NCI-H187 (cell line): ENCODE results near the gene LARP4.
"Not testable (repeated sequence)": the region's sequence is repeated elsewhere in the genome, so short reads cannot be mapped to it uniquely, and the experiment has no call there.

Source experiments
- DNase-seq, 2 experiments: peaks; one replicate each; lab custom pipeline; 2025; lab: John Stamatoyannopoulos, UW

The LARP4 gene

DNA sequence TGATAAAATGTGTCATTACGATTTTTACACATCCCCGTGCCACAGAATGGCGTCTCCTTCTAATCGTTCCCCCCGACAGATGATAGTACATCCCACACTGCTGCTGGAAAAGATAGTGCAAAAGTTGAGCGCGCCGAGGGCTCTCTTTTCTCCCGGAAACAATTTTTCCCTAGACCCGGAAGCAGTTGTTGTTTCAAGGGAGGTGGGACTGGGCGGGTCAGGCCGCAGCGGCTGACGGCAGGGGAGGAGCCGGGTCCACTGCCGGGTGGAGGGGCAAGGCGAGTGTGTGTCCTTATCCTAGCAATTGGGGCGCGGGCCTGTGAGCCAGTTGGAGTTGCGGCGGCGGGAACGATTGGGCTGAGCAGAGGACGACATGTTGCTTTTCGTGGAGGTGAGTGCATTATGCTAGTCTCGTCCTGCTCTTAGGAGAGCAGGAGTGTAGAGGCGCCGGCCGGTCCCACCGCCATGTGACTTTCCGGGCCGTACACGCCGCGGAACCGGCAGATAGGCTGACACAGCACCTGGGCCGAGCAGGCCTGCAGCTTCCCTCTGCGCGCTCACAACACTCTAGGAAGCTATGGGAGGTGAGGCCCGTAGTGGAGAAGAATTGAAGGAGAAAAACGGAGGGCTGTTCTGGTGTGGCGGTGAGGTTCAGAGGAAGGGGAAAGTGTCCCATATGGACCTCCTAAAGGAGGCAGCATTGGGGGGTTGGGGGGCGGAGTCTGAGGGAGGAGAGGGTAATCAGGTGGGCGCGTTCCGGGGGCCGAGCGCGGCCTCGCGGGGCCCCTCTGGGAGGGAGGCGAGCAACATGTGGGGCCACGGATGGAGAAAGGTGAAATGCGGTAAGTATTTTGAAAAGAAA, at the start of gene LARP4:
Gene LARP4, plus strand, starts transcription at position 248 of the 862 bp plus-strand sequence. Its CDS starts 126 bp downstream, at position 374.
- peak; percentile 91 to 93 for DNase-seq

DNA sequence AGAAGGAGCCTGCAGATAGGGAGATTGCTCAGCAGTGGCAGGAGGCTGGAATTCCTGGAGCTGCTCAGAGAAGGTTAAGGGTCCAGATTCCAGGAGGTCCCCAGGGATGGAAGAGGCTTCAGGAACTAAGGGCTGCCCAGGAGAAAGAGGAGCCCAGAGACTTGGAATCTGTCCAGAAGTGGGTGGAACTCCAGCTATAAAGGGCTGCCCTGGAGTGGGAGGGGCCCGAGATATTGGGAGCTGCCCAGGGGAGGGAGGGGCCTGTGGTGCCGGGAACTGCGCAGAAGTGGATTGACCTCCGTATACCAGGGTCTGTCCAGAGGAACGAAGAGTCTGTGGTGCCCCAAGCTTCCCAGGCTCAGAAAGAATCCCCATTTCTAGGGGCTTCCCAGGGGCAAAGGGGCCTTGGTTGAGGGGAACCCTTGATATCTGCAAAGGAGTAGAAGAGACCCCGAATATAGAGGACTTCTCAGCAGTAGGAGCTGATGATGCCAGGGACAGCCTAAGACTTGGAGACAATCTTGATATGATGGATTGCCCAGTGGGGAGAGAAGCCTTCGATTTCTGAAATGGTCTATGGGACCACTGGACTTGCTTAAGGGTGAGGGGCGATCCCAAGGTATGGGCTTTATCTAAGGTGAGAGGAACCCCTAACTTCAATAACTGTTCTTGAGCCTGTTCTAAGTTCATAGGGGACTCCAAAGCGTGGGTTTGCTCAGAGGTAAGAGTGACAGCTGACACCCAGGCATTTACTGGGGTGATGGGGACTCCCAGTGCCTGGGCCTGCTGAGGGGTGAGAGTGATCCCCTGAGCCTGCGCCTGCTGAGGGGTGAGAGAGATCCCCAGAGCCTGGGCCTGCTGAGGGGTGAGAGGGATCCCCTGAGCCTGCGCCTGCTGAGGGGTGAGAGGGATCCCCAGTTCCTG, 49.3 kb upstream of the LARP4 start:
- DNase-seq: no peak

DNA sequence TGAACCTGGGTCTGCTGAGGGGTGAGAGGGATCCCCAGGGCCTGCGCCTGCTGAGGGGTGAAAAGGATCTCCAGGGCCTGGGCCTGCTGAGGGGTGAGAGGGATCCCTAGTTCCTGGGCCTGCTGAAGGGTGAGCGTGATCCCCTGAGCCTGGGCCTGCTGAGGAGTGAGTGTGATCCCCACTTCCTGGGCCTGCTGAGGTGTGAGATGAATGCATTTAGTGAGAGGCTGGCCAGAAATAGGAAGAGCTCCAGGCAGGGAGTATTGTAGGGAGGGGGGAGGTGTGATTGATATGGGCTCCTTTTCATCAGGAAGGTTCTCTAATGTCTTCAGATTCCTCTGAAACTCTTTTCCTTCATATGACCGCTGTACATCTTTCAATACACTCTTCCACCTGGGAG, 47.3 kb upstream of the LARP4 start:
- no peak for DNase-seq

DNA sequence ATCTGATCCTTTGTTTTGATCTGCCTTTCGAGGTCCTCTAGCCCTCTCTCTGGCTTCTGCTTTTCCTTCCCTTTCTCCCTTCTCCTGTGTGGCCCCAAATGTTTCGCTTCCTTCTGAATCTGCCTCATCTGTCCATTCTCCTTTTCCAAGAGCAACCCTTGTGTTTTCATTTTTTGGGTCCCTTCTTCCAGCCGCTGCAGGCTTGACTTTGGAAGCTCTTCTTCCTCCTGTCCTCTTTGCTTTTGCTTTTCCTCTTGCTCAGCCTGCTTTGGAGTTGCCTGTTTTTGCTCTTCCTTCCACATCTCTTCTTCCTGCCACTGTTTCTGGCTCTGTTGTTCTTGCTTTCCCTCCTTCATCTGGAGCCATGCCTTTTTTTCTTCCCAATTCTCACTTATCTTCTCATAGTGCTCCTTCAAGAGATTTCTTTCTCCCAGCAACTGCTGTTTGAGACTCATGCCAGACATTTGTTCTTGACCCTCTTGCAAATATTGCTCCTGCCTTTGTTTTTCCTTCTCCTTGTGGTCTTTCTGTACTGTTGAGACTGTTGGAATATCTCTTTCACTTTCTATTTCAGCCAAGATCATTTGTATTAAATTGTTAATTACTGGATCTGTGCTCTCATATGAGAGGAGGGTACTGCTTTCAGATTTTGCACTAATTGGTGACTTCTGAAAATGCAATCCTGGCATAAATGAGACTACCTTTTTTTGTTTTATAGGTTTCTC, 46.7 kb upstream of the LARP4 start:
- DNase-seq: no peak

DNA sequence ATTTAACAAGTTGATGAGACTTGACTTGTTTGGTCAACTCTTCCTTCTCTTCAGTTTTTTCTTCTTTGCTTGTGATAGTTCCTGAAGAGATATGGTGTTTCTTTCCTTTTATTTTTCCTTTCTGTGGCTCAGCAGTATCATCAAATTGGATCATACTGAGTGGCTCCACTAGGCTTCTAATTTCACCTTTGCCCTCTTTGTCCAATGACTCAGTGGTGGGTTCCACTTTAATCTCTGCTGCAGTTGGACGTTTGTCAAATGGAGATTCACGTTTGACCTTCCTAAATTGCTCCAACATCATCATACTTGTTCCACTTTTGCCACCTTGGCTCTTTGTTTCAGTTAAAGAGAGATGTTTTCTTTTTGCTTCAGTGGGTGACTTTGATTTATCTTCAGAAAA, 45.8 kb upstream of the LARP4 start:
- DNase-seq: no peak

DNA sequence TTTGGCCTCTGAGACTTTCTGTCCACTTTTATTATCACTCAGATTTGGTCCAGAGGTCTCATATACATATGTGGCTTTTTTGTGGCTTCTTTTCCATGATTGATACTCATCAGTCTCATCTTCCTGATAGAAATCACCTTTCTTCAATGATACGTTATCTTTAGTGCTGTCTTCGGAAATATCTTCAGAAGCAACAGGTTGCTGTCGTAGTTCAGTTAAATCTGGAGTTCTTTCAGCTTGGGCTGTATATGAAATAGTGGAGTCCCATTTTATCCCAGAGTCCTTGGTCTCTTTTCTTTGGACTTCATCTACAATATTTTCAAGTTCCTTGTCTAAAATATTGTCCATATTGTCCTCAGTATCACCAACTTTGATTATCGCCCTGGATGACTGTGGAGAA, 45.3 kb upstream of the LARP4 start:
- DNase-seq: no peak

DNA sequence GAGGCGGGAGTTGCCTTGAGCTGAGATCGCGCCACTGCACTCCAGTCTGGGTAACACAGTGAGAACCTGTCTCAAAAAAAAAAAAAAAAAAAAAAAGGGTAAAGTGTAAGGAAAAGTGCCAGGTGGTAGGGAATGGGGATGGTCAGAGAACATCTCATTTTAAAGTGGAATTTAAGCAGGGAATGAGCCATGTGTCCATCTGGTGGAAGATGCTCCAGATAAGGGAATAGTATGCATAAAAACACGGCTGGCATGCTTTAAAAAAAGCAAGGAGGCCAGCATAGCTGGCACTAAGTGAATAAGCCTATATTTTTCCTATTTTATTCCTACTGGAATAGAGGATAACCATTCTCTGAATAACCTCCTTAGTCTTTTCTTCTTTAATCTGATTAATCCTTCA, 38.0 kb upstream of the LARP4 start:
- no peak for DNase-seq

DNA sequence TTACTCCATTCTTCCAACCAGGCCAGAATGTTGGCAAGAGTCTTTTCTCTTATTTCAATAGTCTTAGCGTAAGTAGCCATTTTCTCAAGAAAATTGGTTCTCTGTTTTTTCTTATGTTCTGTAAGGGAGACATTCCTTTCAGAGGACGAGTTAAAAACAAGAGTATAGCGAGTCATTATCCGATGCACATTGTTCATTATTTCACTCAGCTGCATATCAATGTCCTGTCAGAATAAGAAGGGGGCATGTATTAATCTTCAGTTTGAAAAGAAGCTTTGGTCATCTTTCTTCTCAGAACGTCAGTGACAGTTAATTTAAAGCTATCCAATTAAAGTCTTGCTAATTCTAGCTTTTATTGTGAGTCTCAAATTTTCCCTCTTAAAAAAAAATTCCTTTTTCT, 37.5 kb upstream of the LARP4 start:
- DNase-seq: no peak

DNA sequence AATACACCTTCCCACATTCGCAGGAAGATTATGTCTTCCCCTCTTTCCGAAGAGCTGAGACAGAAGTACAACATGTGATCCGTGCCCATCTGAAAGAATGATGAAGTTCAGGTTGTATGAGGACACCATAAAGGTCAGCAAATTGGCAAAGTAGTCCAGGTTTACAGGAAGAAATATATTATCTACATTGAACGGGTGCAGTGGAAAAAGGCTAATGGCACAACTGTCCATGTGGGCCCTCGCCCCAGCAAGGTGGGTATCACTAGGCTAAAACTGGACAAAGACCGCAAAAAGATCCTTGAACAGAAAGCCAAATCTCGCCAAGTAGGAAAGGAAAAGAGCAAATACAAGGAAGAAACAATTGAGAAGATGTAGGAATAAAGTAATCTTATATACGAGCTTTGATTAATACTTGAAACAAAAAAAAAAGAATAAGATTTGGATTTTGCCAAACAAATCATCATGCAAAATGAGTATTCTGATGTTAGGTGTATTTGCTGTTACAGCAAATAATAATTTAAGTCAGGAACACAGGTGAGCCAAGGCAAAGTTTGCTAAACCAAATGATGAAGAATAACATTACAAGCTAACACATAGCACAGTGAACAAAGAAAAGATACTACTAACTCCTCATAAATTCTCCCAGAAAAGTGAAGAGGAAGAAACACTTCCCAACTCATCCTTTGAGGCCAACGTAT, 34.8 kb upstream of the LARP4 start:
- no peak for DNase-seq

DNA sequence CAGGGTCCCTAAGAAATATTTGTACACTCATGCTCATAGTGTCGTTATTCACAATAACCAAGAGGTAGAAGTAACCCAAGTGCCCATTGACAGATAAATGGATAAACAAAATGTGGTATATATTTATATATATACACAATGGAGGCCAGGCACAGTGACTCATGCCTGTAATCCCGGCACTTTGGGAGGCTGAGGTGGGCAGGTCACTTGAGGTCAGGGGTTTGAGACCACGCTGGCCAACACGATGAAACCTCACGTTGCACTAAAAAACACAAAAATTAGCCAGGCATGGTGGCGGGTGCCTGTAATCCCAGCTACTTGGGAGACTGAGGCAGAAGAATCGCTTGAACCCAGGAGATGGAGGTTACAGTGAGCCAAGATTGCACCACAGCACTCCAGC, 30.0 kb upstream of the LARP4 start:
- not testable (repeated sequence) for DNase-seq

DNA sequence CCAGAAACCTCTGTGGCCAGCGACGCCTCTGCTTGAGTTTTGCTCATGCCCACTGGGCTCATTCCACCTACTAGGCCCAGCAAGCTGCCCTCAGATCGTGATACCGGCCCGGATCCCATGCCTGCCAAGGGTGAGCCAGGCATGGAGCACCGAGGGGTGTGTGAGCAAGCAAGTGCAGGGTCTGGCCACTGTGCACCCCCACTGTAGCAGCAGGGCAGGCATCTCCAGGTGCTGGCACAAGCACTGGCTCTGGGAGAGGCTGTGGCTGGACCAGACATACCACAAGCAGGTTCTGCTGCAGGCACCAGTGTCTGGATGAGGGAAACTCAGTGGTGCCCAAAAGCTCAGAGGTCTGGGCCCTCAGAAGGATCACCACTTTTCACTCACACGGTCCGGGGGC, 24.9 kb upstream of the LARP4 start:
- DNase-seq: no peak

DNA sequence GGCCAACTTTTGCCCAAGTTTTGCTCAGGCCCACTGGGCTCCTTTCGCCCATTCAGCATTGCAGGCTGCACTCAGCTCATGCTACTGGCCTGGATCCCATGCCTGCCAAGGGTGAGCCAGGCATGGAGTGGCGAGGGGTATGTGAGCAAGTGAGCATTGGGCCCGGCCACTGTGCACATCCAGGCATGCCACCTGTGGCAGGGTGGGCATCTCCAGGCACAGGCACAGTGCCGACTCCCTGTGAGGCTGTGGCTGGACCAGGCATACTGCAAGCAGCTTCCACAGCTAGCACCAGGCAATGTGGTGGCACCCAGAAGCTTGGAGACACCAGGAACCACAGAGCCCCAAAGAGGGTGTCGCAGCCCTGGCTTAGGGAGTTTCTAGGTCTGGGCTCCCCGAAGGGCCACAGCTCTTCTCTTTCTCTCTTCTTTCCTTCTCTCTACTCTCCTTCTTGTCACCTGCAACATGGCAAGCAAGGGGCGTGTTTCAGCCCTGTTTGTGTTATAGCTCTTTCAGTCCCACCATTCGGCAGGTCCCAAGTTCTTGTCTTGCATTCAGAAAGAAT, 19.8 kb upstream of the LARP4 start:
- DNase-seq: no peak

DNA sequence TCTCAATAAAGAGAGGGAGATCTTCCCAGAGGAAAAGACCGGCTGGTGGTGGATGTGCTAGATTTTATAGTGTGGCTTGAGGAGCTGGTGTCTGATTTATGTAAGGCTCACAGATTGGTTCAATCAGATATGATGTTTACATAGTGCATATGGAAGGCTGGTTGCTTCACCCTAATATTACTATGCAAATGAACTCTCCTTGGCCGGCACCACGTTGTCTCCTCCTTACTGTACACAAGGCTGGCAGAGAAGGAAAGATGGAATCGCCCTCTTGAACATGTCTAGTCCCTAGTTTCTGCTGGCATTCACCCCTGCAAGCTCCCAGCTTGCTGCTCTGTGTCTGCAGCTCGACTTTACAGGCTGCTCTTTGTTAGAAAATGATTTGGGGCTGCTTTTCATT, 13.2 kb upstream of the LARP4 start:
- DNase-seq: no peak

DNA sequence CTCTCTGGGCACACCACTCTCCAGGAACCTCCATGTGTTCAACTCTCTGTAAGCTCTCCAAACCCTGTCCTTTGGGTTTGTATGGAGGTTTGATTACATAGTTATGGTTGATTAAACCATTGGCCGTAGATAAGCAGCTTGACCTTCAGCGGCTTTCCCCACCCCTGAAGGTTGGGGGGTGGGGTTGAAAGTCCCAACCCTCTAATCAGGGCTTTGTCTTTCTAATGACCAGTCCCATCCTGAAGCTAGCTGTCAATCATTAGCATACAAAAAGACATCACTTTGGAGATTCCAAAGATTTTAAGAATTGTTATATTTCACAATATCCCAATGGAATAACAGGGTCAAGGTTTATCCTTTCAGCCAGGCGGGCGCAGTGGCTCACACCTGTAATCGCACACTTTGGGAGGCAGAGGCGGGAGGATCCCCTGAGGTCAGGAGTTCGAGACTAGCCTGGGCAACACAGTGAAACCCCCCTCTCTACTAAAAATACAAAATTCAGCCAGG, 12.7 kb upstream of the LARP4 start:
- no peak for DNase-seq

DNA sequence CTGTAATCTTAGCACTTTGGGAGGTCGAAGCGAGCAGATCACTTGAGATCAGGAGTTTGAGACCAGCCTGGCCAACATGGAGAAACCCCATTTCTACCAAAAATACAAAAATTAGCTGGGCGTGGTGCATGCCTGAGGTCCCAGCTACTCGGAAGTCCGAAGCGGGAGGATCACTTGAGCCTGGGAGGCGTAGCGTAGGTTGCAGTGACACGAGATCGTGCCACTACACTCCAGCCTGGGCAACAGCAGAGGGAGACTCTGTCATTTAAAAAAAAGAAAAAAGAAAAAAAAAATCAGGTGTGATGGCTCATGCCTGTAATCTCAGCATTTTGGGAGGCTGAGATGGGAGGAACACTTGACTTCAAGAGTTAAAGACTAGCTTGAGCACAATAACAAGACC, 11.9 kb upstream of the LARP4 start:
- DNase-seq: not testable (repeated sequence)

DNA sequence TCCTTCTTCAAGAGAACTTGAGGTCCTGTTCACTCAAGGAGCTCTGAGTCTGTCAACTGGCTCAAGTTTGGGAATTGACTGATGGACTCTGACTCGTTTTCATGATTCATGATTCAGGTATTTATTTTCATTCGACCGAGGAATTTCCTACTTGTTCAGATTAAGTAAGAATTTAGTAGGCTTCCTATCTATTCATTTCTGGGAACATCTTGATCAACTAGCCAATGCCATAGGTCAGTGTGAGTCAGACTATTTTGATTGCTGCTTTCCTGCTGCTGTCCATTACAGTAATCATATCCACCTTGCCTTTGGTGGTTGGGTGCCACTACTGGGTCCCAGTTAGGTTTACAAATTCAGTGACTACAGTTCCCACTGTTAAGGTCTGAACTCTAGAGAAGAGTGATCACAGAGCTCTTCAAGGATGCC, 10.4 kb upstream of the LARP4 start:
- no peak for DNase-seq

DNA sequence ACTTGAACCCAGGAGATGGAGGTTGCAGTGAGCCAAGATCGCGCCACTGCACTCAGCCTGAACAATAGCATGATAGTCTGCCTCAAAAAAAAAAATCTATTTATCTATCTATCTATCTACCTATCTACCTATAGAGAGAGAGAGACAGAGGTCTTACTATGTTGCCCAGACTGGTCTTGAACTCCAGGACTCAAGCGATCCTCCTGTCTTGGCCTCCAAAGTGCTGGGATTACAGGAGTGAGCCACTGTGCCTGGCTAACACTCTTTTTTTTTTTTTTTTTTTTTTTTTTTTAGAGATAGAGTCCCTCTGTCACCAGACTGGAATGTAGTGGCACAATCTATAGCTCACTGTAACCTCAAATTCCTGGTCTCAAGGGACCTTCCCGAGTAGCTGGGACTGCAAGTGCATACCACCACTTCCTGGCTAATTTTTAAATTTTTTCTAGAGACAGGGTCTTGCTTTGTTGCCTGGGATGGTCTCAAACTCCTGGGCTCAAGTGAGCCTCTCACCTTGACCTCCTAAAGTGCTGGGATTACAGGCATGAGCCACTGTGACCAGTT, 6.1 kb upstream of the LARP4 start:
- DNase-seq: no peak

DNA sequence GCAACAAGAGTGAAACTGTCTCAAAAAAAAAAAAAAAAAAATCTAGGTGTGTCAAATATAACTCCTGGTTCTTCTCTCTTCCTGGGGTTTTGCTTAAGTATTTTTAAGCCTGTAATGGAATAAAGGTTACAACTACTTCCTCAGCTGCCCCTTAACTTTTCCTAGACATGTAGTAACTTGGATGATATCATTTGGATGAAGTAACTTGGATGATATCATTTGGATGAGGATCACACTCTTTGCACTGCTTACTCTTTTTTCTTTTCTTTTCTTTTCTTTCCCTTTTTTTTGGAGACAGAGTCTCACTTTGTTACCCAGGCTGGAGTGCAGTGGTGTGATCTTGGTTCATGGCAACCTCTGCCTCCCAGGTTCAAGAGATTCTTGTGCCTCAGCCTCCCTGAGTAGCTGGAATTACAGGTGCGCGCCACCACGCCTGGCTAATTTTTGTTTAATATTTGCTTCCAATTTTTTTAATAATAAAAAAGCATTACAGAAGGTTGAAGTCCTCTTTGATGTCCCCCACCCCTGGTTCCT, 3.5 kb upstream of the LARP4 start:
- DNase-seq: no peak

DNA sequence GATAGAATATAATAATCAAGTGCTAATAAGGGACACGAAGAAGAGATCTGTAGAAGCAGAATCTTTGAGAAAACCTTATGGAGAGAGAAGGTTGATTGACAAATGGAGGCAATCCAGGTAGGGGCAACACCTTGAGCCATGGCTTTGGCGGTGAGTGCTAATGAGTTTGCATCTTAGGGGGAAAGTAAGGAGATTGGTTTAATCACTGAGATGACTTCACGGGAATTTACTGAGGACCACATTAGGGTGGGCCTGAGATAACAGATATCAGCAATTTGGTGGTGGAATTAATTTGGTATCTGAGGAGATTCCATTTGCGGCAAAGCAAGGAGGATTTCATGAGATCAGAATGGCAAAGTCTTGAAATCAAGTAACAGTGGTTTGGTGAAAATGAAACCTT, 1.8 kb upstream of the LARP4 start:
- DNase-seq: no peak

DNA sequence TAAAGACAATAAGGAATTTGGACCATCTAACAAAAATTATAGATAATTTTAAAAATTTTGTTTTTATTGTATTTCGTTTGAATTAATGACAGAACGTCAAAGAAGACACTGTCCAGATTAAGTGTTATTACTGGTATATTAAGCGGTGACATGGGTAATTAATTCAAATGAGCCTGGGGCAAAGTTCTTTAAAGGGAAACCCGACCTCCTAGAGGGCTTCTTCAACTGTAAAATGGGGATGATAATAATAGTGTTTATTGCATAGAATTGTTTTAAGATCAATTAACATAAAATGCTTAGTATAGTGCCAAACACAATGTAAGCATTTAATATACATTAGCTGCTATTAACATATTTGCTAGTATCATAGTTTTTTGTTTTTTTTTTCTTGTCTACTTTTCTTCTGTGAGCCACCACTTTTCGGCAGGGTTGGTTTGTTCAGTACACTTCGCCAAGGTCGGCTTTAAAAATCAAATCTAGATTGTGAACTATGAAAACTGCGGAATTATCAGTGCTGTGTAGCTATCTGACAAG, 514 bp upstream of the LARP4 start:
- DNase-seq: no peak
